Measurements from ENCODE around the gene BRWD1. TPM values are rescaled to one million over a fixed set of nuclear protein-coding genes. Genes with fewer than 3 reads are reported as not detected.
A peak's percentile ranks its signal among the peaks of the same experiment; 100 is the strongest.

BRWD1 gene
- polyA plus RNA-seq, 3 donors: 12.1 to 16.8 (median 12.7) TPM

DNA sequence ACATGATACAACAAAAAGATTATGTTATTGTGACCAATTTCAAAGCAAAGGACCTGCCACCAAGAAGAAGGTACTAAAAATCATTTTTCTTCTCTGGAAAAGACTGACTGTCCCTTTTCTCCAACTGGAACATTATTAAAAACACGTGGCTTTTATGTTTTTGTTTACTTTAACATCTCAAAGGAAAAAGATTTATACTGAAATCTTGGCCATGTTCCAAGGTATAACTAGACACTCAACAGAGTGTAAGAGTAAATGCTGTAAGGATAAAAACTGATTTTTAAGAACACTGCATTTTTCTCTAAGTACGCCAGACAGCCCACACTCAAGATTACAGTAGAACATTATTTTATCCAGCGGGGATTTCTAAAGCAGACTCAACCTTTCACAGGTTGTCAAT, 62.1 kb downstream of the BRWD1 start:
- Histone ChIP-seq H3K4me3 (replicated peaks in 1 of 3; ENCODE audit: low read depth in 2 of 3, low read length in 3 of 3) (no peak overlapping the region), H4K20me1 (ENCODE audit: insufficient read depth, low read length) (peaks cover 21% of the 10 kb centered on the region), H3K27me3 (ENCODE audit: control insufficient read depth in 2 of 2, insufficient read depth in 2 of 2, low read length in 2 of 2) (no peaks in the 10 kb centered on the region), H3K9me3 (replicated peaks in 1 of 2; ENCODE audit: control insufficient read depth in 1 of 2, insufficient read depth in 1 of 2, low read length in 2 of 2) (no peaks in the 10 kb centered on the region), H3K79me2 (ENCODE audit: insufficient read depth, low read length) (peaks cover 4% of the 10 kb centered on the region), H3K27ac (ENCODE audit: low read depth in 1 of 2, low read length in 2 of 2) (no peak overlapping the region), H3K36me3 (replicated peaks in 1 of 2; ENCODE audit: control insufficient read depth in 1 of 2, insufficient read depth in 2 of 2, low read length in 2 of 2) (peaks cover 79 to 99% of the 10 kb centered on the region in 2 donors), H3K4me1 (ENCODE audit: control insufficient read depth in 1 of 2, insufficient read depth in 2 of 2, low read length in 2 of 2) (no peaks in the 10 kb centered on the region), H2AFZ (ENCODE audit: insufficient read depth, low read depth, low read length, poor library complexity, severe bottlenecking) (no peak overlapping the region), H3K4me2 (replicated peaks; ENCODE audit: extremely low read depth, low read length, poor library complexity, severe bottlenecking) (no peak overlapping the region), H3K9ac (ENCODE audit: insufficient read depth, low read length, poor library complexity, severe bottlenecking) (no peak overlapping the region)
- Mint-ChIP-seq H3K27me3 (ENCODE audit: low read depth in 3 of 3) (no peaks in the 10 kb centered on the region), H3K4me3 (no peak overlapping the region), H3K36me3 (peaks cover 74 to 85% of the 10 kb centered on the region in 2 donors), H3K9me3 (no peaks in the 10 kb centered on the region), H3K27ac (no peak overlapping the region), H3K4me1 (no peaks in the 10 kb centered on the region)
- intact Hi-C loops (cut with micrococcal nuclease): no loop called here
- WGBS (ENCODE audit: insufficient coverage): no CpG with 5 or more reads among the region's 3 CpGs
- DNase-seq: no peak
- TF ChIP-seq, protein P1, sequence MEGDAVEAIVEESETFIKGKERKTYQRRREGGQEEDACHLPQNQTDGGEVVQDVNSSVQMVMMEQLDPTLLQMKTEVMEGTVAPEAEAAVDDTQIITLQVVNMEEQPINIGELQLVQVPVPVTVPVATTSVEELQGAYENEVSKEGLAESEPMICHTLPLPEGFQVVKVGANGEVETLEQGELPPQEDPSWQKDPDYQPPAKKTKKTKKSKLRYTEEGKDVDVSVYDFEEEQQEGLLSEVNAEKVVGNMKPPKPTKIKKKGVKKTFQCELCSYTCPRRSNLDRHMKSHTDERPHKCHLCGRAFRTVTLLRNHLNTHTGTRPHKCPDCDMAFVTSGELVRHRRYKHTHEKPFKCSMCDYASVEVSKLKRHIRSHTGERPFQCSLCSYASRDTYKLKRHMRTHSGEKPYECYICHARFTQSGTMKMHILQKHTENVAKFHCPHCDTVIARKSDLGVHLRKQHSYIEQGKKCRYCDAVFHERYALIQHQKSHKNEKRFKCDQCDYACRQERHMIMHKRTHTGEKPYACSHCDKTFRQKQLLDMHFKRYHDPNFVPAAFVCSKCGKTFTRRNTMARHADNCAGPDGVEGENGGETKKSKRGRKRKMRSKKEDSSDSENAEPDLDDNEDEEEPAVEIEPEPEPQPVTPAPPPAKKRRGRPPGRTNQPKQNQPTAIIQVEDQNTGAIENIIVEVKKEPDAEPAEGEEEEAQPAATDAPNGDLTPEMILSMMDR (IDR thresholded peaks at IDR 0.05): no peak

DNA sequence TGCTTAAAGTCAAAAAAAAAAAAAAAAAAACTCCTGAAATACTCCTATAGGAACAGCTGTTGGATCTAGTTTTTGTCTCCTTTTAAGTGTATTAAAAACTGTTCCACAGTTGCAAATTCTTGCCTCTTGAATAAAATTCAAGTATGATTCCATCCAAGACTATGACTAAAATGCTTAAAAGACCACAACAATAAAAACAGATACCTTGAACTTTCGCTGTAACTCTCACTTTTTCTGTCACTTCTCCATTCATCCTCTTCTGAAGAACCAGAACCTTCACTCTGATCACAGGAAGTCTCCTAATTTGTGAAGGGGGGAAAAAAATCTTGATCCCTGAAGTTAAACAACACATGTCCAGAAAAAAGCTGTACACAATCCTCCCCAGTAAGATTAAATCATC, 75.2 kb downstream of the BRWD1 start:
- no peak overlapping the region for H3K4me2 ChIP-seq (replicated peaks; ENCODE audit: extremely low read depth, low read length, poor library complexity, severe bottlenecking)
- Mint-ChIP-seq H3K27me3 (ENCODE audit: low read depth in 3 of 3) (no peaks in the 10 kb centered on the region), H3K4me1 (no peaks in the 10 kb centered on the region), H3K36me3 (peaks cover 70 to 78% of the 10 kb centered on the region in 2 donors), H3K4me3 (no peak overlapping the region), H3K9me3 (no peaks in the 10 kb centered on the region), H3K27ac (peak overlapping the region in 1 of 7 donors; percentile 43)
- H4K20me1 ChIP-seq (ENCODE audit: insufficient read depth, low read length): peaks cover 54% of the 10 kb centered on the region
- intact Hi-C loops (cut with micrococcal nuclease): no loop called here
- H2AFZ ChIP-seq (ENCODE audit: insufficient read depth, low read depth, low read length, poor library complexity, severe bottlenecking): no peak overlapping the region
- H3K27ac ChIP-seq (ENCODE audit: low read depth in 1 of 2, low read length in 2 of 2): no peak overlapping the region
- H3K9me3 ChIP-seq (replicated peaks in 1 of 2; ENCODE audit: control insufficient read depth in 1 of 2, insufficient read depth in 1 of 2, low read length in 2 of 2): no peaks in the 10 kb centered on the region
- no peak overlapping the region for H3K4me3 ChIP-seq (replicated peaks in 1 of 3; ENCODE audit: low read depth in 2 of 3, low read length in 3 of 3)
- DNase-seq: no peak
- TF ChIP-seq, protein P1 (IDR thresholded peaks at IDR 0.05): no peak
- no CpG with 5 or more reads among the region's 1 CpG for WGBS (ENCODE audit: insufficient coverage)
- H3K79me2 ChIP-seq (ENCODE audit: insufficient read depth, low read length): peaks cover 7% of the 10 kb centered on the region
- no peaks in the 10 kb centered on the region for H3K4me1 ChIP-seq (ENCODE audit: control insufficient read depth in 1 of 2, insufficient read depth in 2 of 2, low read length in 2 of 2)
- H3K27me3 ChIP-seq (ENCODE audit: control insufficient read depth in 2 of 2, insufficient read depth in 2 of 2, low read length in 2 of 2): no peaks in the 10 kb centered on the region
- H3K36me3 ChIP-seq (replicated peaks in 1 of 2; ENCODE audit: control insufficient read depth in 1 of 2, insufficient read depth in 2 of 2, low read length in 2 of 2): peaks cover 67 to 97% of the 10 kb centered on the region in 2 donors
- H3K9ac ChIP-seq (ENCODE audit: insufficient read depth, low read length, poor library complexity, severe bottlenecking): no peak overlapping the region

All from CD14-positive monocyte (primary cell).